ENCODE results near the gene ARHGAP4. TPM values are rescaled to one million over a fixed set of nuclear protein-coding genes. Genes with fewer than 3 reads are reported as not detected.

ARHGAP4 gene
- total RNA-seq, 4 donors from 2014 or later: 44.9 to 52.4 (median 49.9) TPM

- in situ Hi-C loops (cut with MboI; ENCODE audit: low pct_ligation_motif_present in 1 of 4, low pct_unique_long_range_greater_than_20kb in 1 of 4, low sequenced_read_pairs in 3 of 4) (loop anchor here in 1 of 4 donors (25.0 kb wide), 1 partner anchor 92 kb away; no protein-coding TSS in a partner anchor), intact Hi-C loops (cut with DNase I; ENCODE audit: low total_unique reads) (no loop called here)
- no peaks in the 10 kb centered on the region for H3K9me3 ChIP-seq
- peak within 1 kb of the TSS in 1 of 4 donors; percentile 34 for H3K27ac ChIP-seq
- no peak for DNase-seq
- no peaks in the 10 kb centered on the region for H3K27me3 ChIP-seq
- no peaks in the 10 kb centered on the region for H3K36me3 ChIP-seq
- H3K4me1 ChIP-seq: peaks cover 0 to 17% (median 6%) of the 10 kb centered on the region in 4 donors
- no peak within 1 kb of the TSS for H3K4me3 ChIP-seq
- 10 to 56% methylated on average over 2 to 26 of the region's 26 CpGs for WGBS, 2 donors (ENCODE audit: low coverage in 1 of 2)
- TF ChIP-seq CTCF (IDR thresholded peaks at IDR 0.05): no peak
- no peak for TF ChIP-seq POLR2AphosphoS5 (IDR thresholded peaks at IDR 0.05)
- no peak for TF ChIP-seq POLR2A (IDR thresholded peaks at IDR 0.05)
- TF ChIP-seq EP300 (IDR thresholded peaks at IDR 0.05; ENCODE audit: low read depth): no peak
Measured at GRCh38 chrX:153903991-153904957, 21.8 kb downstream of the ARHGAP4 start, which contains the start of gene AVPR2. TSS of gene AVPR2 (plus strand) at chrX:153904673. CDS start at chrX:153905146, 473 bp downstream.

DNA sequence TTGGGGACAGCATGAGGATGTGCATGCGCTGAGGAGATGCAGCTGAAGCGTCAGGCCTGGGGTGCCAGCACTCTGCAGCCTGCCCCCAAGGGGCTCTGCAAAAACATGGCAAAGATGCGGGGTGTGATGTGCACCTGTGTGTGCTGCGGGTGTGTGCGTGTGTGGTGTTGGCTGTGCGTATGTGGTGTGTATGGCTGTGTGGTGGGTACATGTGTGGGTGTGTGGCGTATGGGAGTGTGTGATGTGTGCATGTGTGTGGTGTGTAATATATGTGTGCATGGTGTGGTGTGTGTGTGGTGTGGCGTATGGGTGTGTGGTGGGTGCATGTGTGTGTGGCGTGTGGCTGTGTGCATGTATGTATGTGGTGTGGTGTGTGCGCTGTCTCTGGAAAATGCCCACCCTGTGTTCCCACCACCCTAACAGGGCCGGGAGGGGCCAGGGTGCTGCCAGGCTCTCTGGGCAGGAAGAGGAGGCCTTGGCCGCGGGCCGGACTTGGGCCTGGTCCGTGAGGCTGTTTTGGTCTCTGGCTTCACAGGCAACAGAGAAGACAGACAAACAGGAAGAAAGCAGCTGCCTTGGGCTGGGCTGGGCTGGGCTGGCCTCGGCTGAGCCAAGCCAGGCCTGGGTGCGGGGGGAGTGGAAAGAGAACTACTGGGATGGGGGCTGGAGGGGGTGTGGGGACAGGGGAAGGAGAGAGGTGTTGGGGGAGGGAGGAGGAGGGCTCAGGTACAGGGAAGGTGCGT, 22.7 kb downstream of the ARHGAP4 start:
- in situ Hi-C loops (cut with MboI; ENCODE audit: low pct_ligation_motif_present in 1 of 4, low pct_unique_long_range_greater_than_20kb in 1 of 4, low sequenced_read_pairs in 3 of 4) (loop anchor here in 1 of 4 donors (25.0 kb wide), 1 partner anchor 91 kb away; no protein-coding TSS in a partner anchor), intact Hi-C loops (cut with DNase I; ENCODE audit: low total_unique reads) (no loop called here)
- Histone ChIP-seq H3K27ac (peak overlapping the region in 1 of 4 donors; percentile 34), H3K4me1 (peaks cover 0 to 17% (median 6%) of the 10 kb centered on the region in 4 donors), H3K9me3 (no peaks in the 10 kb centered on the region), H3K36me3 (no peaks in the 10 kb centered on the region), H3K27me3 (no peaks in the 10 kb centered on the region), H3K4me3 (no peak overlapping the region)
- no peak for TF ChIP-seq CTCF (IDR thresholded peaks at IDR 0.05)
- no peak for TF ChIP-seq EP300 (IDR thresholded peaks at IDR 0.05; ENCODE audit: low read depth)
- TF ChIP-seq POLR2A (IDR thresholded peaks at IDR 0.05): no peak
- no peak for TF ChIP-seq POLR2AphosphoS5 (IDR thresholded peaks at IDR 0.05)
- DNase-seq: no peak
- 7 to 57% methylated on average over 2 to 18 of the region's 18 CpGs for WGBS, 2 donors (ENCODE audit: low coverage in 1 of 2)

GRCh38 chrX:153902385-153902784, 23.7 kb downstream of the ARHGAP4 start:
- 77% methylated on average over 10 of the region's 10 CpGs; no CpG with 5 or more reads in 1 of the 2 donors for WGBS, 2 donors (ENCODE audit: low coverage in 1 of 2)
- Histone ChIP-seq H3K9me3 (no peaks in the 10 kb centered on the region), H3K4me3 (no peak overlapping the region), H3K4me1 (peaks cover 0 to 17% (median 6%) of the 10 kb centered on the region in 4 donors), H3K27me3 (no peaks in the 10 kb centered on the region), H3K36me3 (no peaks in the 10 kb centered on the region), H3K27ac (no peak overlapping the region)
- in situ Hi-C loops (cut with MboI; ENCODE audit: low pct_ligation_motif_present in 1 of 4, low pct_unique_long_range_greater_than_20kb in 1 of 4, low sequenced_read_pairs in 3 of 4) (loop anchor here in 1 of 4 donors (25.0 kb wide), 1 partner anchor 90 kb away; no protein-coding TSS in a partner anchor), intact Hi-C loops (cut with DNase I; ENCODE audit: low total_unique reads) (no loop called here)
- no peak for TF ChIP-seq CTCF (IDR thresholded peaks at IDR 0.05)
- TF ChIP-seq POLR2A (IDR thresholded peaks at IDR 0.05): no peak
- no peak for TF ChIP-seq POLR2AphosphoS5 (IDR thresholded peaks at IDR 0.05)
- no peak for TF ChIP-seq EP300 (IDR thresholded peaks at IDR 0.05; ENCODE audit: low read depth)
- no peak for DNase-seq

- Histone ChIP-seq H3K36me3 (no peaks in the 10 kb centered on the region), H3K4me3 (no peak overlapping the region), H3K4me1 (peaks cover 0 to 17% (median 6%) of the 10 kb centered on the region in 4 donors), H3K27me3 (no peaks in the 10 kb centered on the region), H3K27ac (no peak overlapping the region), H3K9me3 (no peaks in the 10 kb centered on the region)
- TF ChIP-seq CTCF (IDR thresholded peaks at IDR 0.05) (no peak), POLR2A (IDR thresholded peaks at IDR 0.05) (no peak), EP300 (IDR thresholded peaks at IDR 0.05; ENCODE audit: low read depth) (no peak), POLR2AphosphoS5 (IDR thresholded peaks at IDR 0.05) (no peak)
- intact Hi-C loops (cut with DNase I; ENCODE audit: low total_unique reads): no loop called here
- no peak for DNase-seq
- WGBS, 2 donors (ENCODE audit: low coverage in 1 of 2): 60 to 80% methylated on average over 2 to 8 of the region's 8 CpGs
- in situ Hi-C loops (cut with MboI; ENCODE audit: low pct_ligation_motif_present in 1 of 4, low pct_unique_long_range_greater_than_20kb in 1 of 4, low sequenced_read_pairs in 3 of 4): loop anchor here in 1 of 4 donors (25.0 kb wide), 1 partner anchor 89 kb away; no protein-coding TSS in a partner anchor
Measured at GRCh38 chrX:153901753-153902140, 24.3 kb downstream of the ARHGAP4 start.
